Neuron (in vitro differentiated cells): ENCODE data around the gene UBE2L5.
"Not testable (repeated sequence)": the region's sequence is repeated elsewhere in the genome, so short reads cannot be mapped to it uniquely, and the experiment has no call there.

Experiments
- H2AFZ ChIP-seq: one replicate; pipeline ENCODE4 v1.6.1; 2013; ENCODE audit warnings: low read depth, mild to moderate bottlenecking, inconsistent platforms, low read length, moderate library complexity
- H3K27me3 ChIP-seq: one replicate; pipeline ENCODE4 v1.6.1; 2013; ENCODE audit warnings: low read length; ENCODE audit not compliant: insufficient read depth
- H3K36me3 ChIP-seq: one replicate; pipeline ENCODE4 v1.6.1; 2013; ENCODE audit warnings: low read length; ENCODE audit not compliant: insufficient read depth
- H3K4me1 ChIP-seq: one replicate; pipeline ENCODE4 v1.6.1; 2013; ENCODE audit warnings: low read length; ENCODE audit not compliant: insufficient read depth
- H3K4me3 ChIP-seq: 2 replicates; pipeline ENCODE4 v1.5.1; 2013; ENCODE audit warnings: mild to moderate bottlenecking, low read length, moderate library complexity
- H3K9me3 ChIP-seq: one replicate; pipeline ENCODE4 v1.6.1; 2013; ENCODE audit warnings: low read length

UBE2L5 gene

GRCh38 chr13:30461279-30462066 lies 39.2 kb downstream of the UBE2L5 start:
- Histone ChIP-seq H3K4me1 (peaks cover 21% of the 10 kb centered on the region), H3K36me3 (peaks cover 34% of the 10 kb centered on the region)
- H2AFZ ChIP-seq, H3K4me3 ChIP-seq, H3K9me3 ChIP-seq, H3K27me3 ChIP-seq: not testable (repeated sequence)

- no peak overlapping the region for H2AFZ ChIP-seq
- H3K4me3 ChIP-seq, result peak overlapping the region; percentile 60
- H3K4me1 ChIP-seq, result peaks cover 27% of the 10 kb centered on the region
- H3K36me3 ChIP-seq, result peaks cover 34% of the 10 kb centered on the region
- H3K9me3 ChIP-seq, result no peaks in the 10 kb centered on the region
- H3K27me3 ChIP-seq, result no peaks in the 10 kb centered on the region
Observed at GRCh38 chr13:30463787-30464495, 41.6 kb downstream of the UBE2L5 start.

- H3K36me3 ChIP-seq, result peaks cover 27% of the 10 kb centered on the region
- peak overlapping the region; percentile 64 for H3K4me3 ChIP-seq
- no peaks in the 10 kb centered on the region for H3K9me3 ChIP-seq
- peaks cover 27% of the 10 kb centered on the region for H3K4me1 ChIP-seq
- H3K27me3 ChIP-seq, result no peaks in the 10 kb centered on the region
- no peak overlapping the region for H2AFZ ChIP-seq
Observed at GRCh38 chr13:30464496-30465342, 42.4 kb downstream of the UBE2L5 start.

GRCh38 chr13:30465343-30465592 lies 43.0 kb downstream of the UBE2L5 start:
- Histone ChIP-seq H2AFZ (no peak overlapping the region), H3K9me3 (no peaks in the 10 kb centered on the region), H3K36me3 (peaks cover 24% of the 10 kb centered on the region), H3K4me1 (peaks cover 27% of the 10 kb centered on the region), H3K27me3 (no peaks in the 10 kb centered on the region), H3K4me3 (peak overlapping the region; percentile 64)

GRCh38 chr13:30465593-30466357 lies 43.5 kb downstream of the UBE2L5 start, which contains the start of gene HMGB1:
HMGB1 (minus strand) TSS chr13:30465936; CDS start chr13:30463680, 2,256 bp downstream.
- Histone ChIP-seq H3K4me1 (peaks cover 27% of the 10 kb centered on the region), H3K4me3 (peak within 1 kb of the TSS; percentile 64), H2AFZ (no peak within 1 kb of the TSS), H3K9me3 (no peaks in the 10 kb centered on the region), H3K36me3 (peaks cover 22% of the 10 kb centered on the region), H3K27me3 (no peaks in the 10 kb centered on the region)

GRCh38 chr13:30466358-30466714 lies 44.0 kb downstream of the UBE2L5 start:
- no peaks in the 10 kb centered on the region for H3K27me3 ChIP-seq
- H3K4me1 ChIP-seq, result peaks cover 26% of the 10 kb centered on the region
- H3K4me3 ChIP-seq, result peak overlapping the region; percentile 64
- H3K9me3 ChIP-seq, result no peaks in the 10 kb centered on the region
- H3K36me3 ChIP-seq, result peaks cover 21% of the 10 kb centered on the region
- no peak overlapping the region for H2AFZ ChIP-seq

GRCh38 chr13:30466841-30467252 lies 44.6 kb downstream of the UBE2L5 start:
- Histone ChIP-seq H3K36me3 (peaks cover 16% of the 10 kb centered on the region), H3K9me3 (no peaks in the 10 kb centered on the region), H3K27me3 (no peaks in the 10 kb centered on the region), H2AFZ (no peak overlapping the region), H3K4me1 (peaks cover 22% of the 10 kb centered on the region), H3K4me3 (peak overlapping the region; percentile 64)

- H3K9me3 ChIP-seq, result no peaks in the 10 kb centered on the region
- H3K36me3 ChIP-seq, result no peaks in the 10 kb centered on the region
- H3K4me1 ChIP-seq, result peaks cover 6% of the 10 kb centered on the region
- no peak overlapping the region for H2AFZ ChIP-seq
- no peak overlapping the region for H3K4me3 ChIP-seq
- no peaks in the 10 kb centered on the region for H3K27me3 ChIP-seq
Observed at GRCh38 chr13:30473675-30474074, 51.4 kb downstream of the UBE2L5 start.

GRCh38 chr13:30477346-30478195 lies 55.3 kb downstream of the UBE2L5 start:
- peak overlapping the region; percentile 10 for H2AFZ ChIP-seq
- H3K9me3 ChIP-seq, result no peaks in the 10 kb centered on the region
- peaks cover 6% of the 10 kb centered on the region for H3K4me1 ChIP-seq
- H3K36me3 ChIP-seq, result no peaks in the 10 kb centered on the region
- H3K27me3 ChIP-seq, result no peaks in the 10 kb centered on the region
- H3K4me3 ChIP-seq, result no peak overlapping the region
